ENCODE measurements around the gene IBA57.

DNA sequence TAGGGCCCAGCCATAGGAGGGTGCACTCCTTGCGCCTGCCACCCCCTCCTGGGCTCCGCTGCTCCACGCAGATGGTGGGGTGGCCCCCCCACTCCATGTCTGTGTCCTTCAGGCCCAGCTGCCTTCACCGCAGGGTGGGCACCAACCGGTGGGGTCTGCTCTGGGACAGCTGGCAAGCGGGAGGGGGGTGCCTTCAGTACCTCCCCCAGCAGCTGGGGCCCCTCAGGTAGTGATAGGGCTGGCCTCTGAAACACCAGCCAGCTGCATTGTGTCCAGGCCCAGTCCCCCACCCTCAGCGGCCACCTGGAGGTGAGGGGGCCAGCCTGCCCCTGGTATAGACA is 15.5 kb upstream of the IBA57 start:
- TF ChIP-seq, protein P1, sequence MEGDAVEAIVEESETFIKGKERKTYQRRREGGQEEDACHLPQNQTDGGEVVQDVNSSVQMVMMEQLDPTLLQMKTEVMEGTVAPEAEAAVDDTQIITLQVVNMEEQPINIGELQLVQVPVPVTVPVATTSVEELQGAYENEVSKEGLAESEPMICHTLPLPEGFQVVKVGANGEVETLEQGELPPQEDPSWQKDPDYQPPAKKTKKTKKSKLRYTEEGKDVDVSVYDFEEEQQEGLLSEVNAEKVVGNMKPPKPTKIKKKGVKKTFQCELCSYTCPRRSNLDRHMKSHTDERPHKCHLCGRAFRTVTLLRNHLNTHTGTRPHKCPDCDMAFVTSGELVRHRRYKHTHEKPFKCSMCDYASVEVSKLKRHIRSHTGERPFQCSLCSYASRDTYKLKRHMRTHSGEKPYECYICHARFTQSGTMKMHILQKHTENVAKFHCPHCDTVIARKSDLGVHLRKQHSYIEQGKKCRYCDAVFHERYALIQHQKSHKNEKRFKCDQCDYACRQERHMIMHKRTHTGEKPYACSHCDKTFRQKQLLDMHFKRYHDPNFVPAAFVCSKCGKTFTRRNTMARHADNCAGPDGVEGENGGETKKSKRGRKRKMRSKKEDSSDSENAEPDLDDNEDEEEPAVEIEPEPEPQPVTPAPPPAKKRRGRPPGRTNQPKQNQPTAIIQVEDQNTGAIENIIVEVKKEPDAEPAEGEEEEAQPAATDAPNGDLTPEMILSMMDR (IDR thresholded peaks at IDR 0.05 in 4 of 5, conservative IDR thresholded peaks at IDR 0.05 in 1 of 5): no peak
- no peak for TF ChIP-seq POLR2A (IDR thresholded peaks at IDR 0.05)
